HG03039 (cell line): ENCODE measurements around the gene DNAI1.

ENCODE experiments used
- ATAC-seq: cut with Tn5 transposase; IDR thresholded peaks from one replicate; pipeline ENCODE4 v1.9.1; 2021; ENCODE audit warnings: mild to moderate bottlenecking, moderate library complexity; ENCODE audit not compliant: unreplicated experiment

Gene DNAI1

GRCh38 chr9:34510497-34511468, 52.2 kb downstream of the DNAI1 start:
- no peak for ATAC-seq

- ATAC-seq: no peak
These were observed 53.8 kb downstream of the DNAI1 start for GRCh38 chr9:34512131-34513078.

- no peak for ATAC-seq
These were observed 55.1 kb downstream of the DNAI1 start for GRCh38 chr9:34513567-34514214.

GRCh38 chr9:34514401-34514800, 55.8 kb downstream of the DNAI1 start:
- ATAC-seq: no peak

GRCh38 chr9:34514816-34515215, 56.2 kb downstream of the DNAI1 start:
- no peak for ATAC-seq

- no peak for ATAC-seq
These were observed 57.4 kb downstream of the DNAI1 start for GRCh38 chr9:34515959-34516358.

GRCh38 chr9:34517185-34517584, 58.6 kb downstream of the DNAI1 start:
- ATAC-seq: no peak

- no peak for ATAC-seq
These were observed 59.6 kb downstream of the DNAI1 start for GRCh38 chr9:34518110-34518616.

- ATAC-seq: no peak
These were observed 60.3 kb downstream of the DNAI1 start for GRCh38 chr9:34518896-34519295.

GRCh38 chr9:34519321-34520020, 60.9 kb downstream of the DNAI1 start:
- no peak for ATAC-seq

- ATAC-seq: no peak
These were observed 61.5 kb downstream of the DNAI1 start for GRCh38 chr9:34520096-34520495.

GRCh38 chr9:34520505-34521385, 62.1 kb downstream of the DNAI1 start:
- no peak for ATAC-seq

- no peak for ATAC-seq
These were observed 62.9 kb downstream of the DNAI1 start for GRCh38 chr9:34521406-34522045.

- ATAC-seq: no peak
These were observed 63.7 kb downstream of the DNAI1 start for GRCh38 chr9:34522091-34522887.

- ATAC-seq: peak; percentile 80
These were observed 64.6 kb downstream of the DNAI1 start, which contains the start of gene ENHO for GRCh38 chr9:34522971-34523797. TSS of gene ENHO (minus strand) at chr9:34522990. CDS start at chr9:34521695, 1,295 bp downstream.

- no peak for ATAC-seq
These were observed 65.7 kb downstream of the DNAI1 start for GRCh38 chr9:34524349-34524748.

- ATAC-seq: no peak
These were observed 67.4 kb downstream of the DNAI1 start for GRCh38 chr9:34526026-34526425.
